ENCODE results near the gene TMEM243. TPM values are rescaled to one million over a fixed set of nuclear protein-coding genes. Genes with fewer than 3 reads are reported as not detected.

Gene TMEM243
- 16.5 to 31.4 TPM (median 29.4 TPM) in 5 replicates for total RNA-seq (2022; extraction: Qiagen RNA extraction; ENCODE audit: low read depth)

GRCh38 chr7:87219545-87220025 lies at the start of gene TMEM243:
Gene TMEM243, minus strand, starts transcription at chr7:87219732. Its CDS starts 229 bp downstream, at chr7:87219503.

GRCh38 chr7:87152112-87152896 lies 67.2 kb downstream of the TMEM243 start, which contains the start of gene DMTF1:
Gene DMTF1, plus strand, starts transcription at chr7:87152453. Its CDS starts 12,489 bp downstream, at chr7:87164942.

Other genes with a start within 250 kb of the TMEM243 start
- gene ELAPOR2, start 160.1 kb downstream of the TMEM243 start, total RNA-seq (2022; extraction: Qiagen RNA extraction; ENCODE audit: low read depth), result 0.06 to 0.17 TPM in 2 of 5 replicates, not detected in the others
- gene DMTF1, start 67.3 kb downstream of the TMEM243 start, total RNA-seq (2022; extraction: Qiagen RNA extraction; ENCODE audit: low read depth), result 14.7 to 21.4 TPM (median 19.2 TPM) in 5 replicates
- gene CROT, start 125.9 kb upstream of the TMEM243 start, total RNA-seq (2022; extraction: Qiagen RNA extraction; ENCODE audit: low read depth), result 3.6 to 8.1 TPM (median 7.4 TPM) in 5 replicates

Data from A549 treated with RU486 at 1 μM for 4 hours (cell line).